HG03064 (cell line): ENCODE results near the gene PSENEN.
A peak's percentile ranks its signal among the peaks of the same experiment; 100 is the strongest.

ENCODE experiments used
- ATAC-seq: cut with Tn5 transposase; IDR thresholded peaks from one replicate; pipeline ENCODE4 v1.9.1; 2021; ENCODE audit warnings: low read depth; ENCODE audit not compliant: unreplicated experiment

The PSENEN gene, protein sequence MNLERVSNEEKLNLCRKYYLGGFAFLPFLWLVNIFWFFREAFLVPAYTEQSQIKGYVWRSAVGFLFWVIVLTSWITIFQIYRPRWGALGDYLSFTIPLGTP

DNA sequence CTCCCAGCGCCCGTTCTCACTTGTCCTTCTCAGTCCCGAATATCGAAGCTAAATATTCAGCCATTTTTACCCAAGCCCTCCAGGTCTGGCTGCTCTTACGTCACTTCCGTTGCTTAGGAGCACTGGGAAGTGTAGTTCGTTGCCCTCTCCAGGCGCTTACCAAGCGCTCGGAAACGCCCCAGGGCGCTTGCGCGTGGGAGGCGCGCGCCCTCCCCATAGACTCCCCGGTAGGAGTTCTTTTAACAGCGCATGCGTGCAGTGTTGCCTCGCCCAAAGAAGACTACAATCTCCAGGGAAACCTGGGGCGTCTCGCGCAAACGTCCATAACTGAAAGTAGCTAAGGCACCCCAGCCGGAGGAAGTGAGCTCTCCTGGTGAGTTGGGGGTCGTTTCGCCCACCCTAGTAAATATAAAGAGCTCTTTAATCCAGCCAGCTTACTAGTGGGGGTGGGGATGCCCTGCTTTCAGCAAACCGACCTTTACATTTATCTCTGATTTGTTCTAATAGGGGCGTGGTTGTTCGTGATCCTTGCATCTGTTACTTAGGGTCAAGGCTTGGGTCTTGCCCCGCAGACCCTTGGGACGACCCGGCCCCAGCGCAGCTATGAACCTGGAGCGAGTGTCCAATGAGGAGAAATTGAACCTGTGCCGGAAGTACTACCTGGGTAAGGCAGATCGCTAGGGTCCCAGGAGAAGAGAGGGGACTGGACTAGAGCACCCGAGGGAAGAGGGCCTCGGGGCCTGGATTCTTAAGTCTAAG is at the start of gene PSENEN, which contains the start of gene U2AF1L4:
Gene PSENEN, plus strand, starts transcription at position 324 of the 759 bp plus-strand sequence. Its CDS starts 280 bp downstream, at position 604.
Gene U2AF1L4, minus strand, starts transcription at position 91 of the 759 bp plus-strand sequence. Its CDS starts 27 bp downstream, at position 64.
- peak; percentile 35 for ATAC-seq

DNA sequence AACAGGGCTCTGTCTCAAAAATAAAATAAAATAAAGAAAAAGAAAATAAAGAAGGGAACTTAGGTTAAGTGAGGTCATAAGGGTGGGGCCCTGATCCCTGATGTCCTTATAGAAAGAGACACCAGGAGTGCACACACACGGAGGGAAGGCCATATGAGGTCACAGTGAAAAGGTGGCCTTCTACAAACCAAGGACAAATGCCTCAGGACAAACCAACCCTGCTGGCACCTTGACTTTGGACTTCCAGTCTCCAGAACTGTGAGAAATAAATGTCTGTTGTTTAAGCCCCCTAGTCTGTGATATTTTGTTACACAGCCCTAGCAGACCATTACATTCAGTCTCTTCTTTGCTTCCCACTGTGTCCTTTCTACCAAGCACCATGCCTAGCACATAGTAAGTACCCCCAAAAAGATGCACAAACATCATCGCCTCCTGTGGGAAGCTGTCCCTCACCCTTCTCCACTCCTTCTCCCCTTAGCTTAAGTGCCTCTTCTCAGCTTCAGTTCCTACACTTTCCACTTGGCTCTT is 49.5 kb upstream of the PSENEN start:
- ATAC-seq, result no peak

DNA sequence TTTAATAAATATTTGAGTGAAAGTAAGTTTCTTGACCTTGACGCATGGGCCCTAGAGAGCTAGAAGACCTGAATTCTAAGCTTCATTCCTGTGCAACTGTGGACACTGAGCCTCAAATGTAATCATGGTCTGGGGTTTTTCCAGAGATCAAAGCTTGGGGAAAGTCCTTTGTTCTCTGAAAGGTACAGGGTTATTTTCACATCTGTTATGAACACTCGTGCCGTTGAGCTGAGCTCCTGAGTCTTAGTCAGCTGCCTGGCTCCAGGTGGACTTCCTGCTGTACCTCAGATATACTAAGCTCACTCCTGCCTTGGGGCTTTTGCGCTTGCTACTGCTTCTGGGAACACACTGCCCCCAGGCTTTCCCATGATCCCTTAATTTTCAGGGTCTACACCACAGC is 48.6 kb upstream of the PSENEN start:
- no peak for ATAC-seq

DNA sequence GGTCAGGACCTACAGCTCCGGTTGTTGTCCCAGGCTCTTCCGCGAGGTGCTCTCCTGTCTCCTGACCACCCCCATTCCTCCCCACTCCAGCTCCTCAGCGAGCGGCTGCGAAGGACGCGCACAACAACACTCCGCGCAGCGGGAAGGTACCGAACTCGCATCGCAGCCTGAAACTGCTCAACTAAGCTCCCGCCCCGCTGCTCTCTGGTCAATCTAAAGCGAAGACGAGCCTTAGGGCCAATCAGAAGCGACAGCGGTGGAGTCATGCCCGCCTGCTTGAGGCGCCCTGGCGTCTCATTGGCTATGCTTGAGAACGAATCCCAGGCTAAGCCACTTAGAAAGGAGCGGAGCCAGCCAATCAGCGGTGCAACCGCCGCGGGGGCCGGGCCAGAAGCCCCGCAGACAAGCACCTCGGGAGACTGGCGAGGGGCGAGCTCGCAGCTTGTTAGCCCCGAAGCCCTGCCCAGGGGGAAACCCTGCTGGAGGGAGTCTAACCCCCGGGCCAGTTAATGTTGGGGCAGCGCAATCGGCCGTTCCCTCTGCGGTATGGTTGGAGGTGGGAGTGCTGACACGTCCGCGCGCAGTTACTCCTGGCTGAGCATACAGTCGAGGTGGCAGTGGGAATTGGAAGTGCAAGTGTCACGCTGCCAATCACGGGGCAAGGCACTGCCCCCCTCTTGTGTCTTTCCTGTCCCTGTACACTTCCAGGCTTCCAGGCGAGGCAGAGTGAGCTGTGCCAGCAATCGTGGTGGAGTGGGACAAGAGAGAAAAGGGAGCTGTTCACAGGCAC is 43.0 kb upstream of the PSENEN start:
- ATAC-seq, result peak; percentile 87

DNA sequence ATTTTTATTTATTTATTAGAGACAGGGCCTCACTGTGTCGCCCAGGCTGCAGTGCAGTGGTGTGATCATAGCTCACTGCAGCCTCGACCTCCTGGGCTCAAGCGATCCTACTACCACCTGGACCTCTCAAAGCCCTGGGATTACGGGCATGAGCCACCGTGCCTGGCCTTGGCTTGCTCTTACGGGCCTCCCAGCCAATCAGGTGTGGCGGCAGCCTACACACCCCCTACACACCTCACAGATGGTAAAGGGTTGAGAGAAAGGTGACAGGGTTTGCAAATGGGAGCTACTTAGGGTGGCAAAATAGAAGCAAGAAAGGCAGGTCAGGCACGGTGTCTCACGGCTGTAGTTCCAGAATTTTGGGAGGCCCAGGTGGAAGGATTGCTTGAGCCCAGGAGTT is 42.1 kb upstream of the PSENEN start:
- ATAC-seq, result no peak

DNA sequence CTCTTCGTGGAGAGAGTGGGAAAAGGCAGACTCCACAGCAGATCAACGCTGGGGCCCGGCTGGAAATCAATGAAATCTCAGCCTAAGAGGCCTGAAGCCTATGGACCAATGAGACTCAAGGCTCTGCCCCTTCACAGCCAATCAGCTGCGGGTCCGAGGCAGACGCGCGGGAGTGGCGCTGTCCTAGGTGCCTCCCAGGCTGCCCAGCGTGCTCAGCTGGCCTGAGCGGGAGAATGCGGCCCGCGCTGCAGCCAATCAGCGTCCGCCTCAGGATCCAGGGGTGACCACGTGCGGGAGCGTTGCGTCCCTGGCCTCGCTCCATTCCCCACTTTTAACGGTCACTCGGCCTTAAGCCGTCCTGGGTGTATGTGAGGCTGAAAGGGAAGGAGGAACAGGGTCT is 41.2 kb upstream of the PSENEN start, which contains the start of gene ZBTB32:
Gene ZBTB32, plus strand, starts transcription at position 341 of the 400 bp plus-strand sequence. CDS start 10,069 bp downstream, outside the sequence.
- ATAC-seq, result no peak

DNA sequence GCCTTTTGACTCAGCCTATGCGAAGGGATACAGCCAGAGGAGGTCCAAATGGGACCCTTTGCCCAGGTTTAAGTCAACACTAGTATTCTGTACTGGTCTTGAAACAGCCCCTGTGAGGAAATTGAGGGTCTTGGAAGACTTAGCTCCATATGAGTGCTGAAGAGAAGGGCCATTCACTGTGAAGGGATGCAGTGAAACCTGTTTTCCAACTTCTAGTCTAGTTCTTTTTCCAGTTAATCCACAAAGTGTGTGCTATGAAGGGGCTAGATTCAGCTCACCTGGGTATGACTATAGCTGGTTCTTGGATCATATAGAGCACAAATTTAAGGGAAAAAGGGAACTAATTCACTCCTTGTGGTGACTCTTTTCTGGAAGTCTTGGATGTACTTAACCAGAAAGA is 37.1 kb upstream of the PSENEN start:
- no peak for ATAC-seq

DNA sequence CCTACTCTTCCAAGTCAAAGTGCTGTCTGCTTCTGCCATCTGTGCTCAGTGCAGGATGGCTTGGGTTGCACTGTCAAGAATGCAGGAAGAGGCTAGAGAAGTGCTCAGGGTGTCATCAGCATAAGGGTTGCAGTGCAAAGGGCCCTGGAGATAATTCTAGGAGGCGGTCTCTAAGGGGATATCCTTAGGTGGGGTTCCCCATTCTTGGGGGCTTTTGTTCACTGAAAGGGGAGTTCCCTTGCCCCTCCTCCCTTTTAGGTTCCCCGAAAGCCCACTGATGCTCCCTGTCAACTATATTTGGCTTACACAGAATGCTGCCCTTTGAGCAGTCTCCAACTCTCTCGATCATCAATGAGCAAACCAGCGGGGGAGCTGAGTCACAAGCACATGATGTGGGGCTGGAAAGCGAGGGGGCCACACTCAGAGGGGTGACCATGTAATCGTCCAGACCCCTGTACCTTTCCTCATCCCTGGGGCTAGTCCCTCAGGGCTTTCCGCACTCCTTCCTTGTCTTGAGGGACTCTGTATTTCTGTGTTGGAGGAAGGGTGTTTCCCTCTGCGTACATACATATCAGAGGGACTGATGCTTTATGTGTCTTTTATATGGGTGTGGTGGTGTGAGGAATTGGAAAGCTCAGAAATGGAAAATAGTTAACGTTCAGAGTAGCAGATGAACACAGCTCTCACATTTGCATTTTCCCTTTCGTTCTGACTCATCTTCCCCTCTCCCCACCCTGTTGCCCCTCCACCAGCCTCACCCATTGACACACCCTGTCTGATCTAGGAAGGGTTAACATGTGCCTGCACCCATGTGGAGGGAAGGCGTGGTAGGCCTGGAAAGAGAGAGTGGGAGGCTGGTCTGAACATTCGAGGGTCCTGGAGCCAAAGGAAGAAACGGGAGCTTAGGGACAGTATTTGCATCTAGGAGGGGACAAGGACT is 34.4 kb upstream of the PSENEN start:
- no peak for ATAC-seq

DNA sequence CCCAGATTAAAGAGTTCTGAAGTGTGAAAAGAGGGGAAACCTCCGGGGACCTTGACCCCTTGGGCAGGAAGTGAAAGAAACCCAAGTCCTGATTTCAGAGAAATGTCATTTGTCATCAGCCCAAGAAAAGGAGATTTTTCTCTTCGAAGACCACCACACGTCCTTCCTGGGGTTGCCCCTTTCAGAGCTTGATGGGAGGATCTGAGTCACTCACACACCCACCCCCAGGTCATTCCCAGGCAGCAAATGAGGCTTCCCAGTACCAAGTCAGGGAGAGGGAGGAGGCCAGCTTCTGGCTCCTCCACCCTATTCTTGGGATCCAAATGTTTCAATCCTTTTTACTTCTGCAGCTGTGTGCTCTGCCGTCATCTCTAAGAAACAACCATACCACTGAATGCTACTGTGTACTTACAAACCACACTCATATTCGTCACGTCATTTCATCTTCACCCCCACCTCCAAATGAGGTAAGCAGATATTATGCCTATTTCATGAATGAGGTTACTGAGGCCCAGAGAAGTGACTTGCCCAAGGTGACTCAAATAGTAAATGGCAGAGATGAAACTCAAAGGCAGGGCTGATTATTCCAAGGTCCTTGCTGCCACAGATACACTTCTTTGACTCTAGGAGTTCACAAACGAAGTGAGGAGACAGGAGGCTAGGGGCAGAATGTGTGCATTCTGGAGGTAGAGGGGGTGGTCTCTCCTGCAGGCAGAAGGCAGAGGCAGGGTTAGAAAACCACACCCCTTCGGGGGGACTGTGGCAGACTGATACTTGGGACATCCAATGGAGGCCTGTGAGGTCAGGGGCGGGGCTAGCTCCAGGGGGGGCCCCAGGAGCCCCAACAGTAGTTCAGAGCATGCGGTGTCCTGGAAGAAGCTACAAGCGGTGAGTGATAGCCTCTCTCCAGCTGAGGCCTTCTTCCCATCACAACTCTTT is 32.6 kb upstream of the PSENEN start:
- ATAC-seq, result no peak

DNA sequence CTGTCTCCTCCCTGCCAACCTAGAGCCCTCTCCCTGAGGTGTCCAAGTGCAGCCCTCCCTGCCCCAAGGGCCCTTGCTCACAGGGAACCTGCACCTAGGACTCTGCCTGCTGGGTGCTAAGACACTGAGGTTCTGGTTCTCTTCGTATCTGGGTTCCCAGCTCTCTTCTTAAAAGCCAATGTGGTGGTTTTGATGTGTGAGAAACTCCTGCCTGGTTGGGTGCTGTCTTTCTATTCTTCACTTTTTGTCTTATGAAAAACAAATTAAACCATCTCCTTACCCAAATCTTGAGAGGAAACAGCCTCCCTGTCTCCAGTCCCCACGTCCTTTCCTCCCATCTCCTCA is 32.0 kb upstream of the PSENEN start:
- no peak for ATAC-seq

DNA sequence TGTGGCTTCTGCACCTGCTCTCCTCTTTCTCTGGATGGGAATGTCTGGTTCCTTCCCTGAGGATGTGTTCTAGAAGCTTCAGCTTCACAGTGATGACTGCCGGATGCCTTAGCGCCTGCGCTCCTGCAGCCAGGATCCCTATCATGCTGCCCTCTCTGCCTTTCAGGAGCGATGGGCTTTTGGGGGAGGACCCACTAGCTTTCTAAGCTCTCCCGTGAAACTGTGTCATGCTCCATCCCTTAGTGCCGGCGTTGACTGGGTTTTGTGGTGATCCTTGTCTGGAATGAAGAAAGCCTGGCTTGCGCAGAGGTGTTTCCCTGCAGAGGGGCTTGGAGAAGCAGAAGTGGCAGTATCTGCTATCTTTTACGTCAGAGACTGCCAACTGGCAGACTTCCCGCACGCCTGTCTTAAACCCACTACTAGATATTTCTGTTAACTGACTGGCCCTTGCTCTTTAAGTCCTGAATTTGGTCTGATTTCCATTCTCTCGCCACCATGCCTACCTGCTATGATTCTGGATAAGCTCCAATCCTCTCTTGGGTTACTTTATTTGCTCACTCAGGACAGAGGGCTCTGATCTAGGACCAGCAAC is 31.5 kb upstream of the PSENEN start:
- no peak for ATAC-seq

DNA sequence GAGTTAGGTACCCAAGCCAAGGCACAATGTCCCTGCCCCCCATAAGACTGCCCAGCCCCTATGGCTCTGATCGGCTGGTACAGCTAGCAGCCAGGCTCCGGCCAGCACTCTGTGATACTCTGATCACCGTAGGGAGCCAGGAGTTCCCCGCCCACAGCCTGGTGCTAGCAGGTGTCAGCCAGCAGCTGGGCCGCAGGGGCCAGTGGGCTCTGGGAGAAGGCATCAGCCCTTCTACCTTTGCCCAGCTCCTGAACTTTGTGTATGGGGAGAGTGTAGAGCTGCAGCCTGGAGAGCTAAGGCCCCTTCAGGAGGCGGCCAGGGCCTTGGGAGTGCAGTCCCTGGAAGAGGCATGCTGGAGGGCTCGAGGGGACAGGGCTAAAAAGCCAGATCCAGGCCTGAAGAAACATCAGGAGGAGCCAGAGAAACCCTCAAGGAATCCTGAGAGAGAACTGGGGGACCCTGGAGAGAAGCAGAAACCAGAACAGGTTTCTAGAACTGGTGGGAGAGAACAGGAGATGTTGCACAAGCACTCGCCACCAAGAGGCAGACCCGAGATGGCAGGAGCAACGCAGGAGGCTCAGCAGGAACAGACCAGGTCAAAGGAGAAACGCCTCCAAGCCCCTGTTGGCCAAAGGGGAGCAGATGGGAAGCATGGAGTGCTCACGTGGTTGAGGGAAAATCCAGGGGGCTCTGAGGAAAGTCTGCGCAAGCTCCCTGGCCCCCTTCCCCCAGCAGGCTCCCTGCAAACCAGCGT is 30.7 kb upstream of the PSENEN start:
- ATAC-seq, result no peak

DNA sequence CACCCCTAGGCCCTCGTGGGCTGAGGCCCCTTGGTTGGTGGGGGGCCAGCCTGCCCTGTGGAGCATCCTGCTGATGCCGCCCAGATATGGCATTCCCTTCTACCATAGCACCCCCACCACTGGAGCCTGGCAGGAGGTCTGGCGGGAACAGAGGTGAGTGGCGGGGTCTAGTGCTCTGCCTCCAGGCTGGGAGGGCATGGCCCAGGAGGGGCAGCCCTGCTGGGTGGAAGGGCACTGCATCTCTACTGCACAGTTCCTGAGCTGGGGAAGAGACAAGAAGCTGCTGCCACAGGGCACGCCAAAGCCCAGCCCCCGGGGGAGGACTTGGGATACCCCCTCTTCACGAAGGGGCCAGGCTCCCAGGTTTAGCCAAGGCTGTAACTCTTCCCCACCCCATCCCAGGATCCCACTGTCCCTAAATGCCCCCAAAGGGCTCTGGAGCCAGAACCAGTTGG is 30.1 kb upstream of the PSENEN start:
- ATAC-seq, result no peak

DNA sequence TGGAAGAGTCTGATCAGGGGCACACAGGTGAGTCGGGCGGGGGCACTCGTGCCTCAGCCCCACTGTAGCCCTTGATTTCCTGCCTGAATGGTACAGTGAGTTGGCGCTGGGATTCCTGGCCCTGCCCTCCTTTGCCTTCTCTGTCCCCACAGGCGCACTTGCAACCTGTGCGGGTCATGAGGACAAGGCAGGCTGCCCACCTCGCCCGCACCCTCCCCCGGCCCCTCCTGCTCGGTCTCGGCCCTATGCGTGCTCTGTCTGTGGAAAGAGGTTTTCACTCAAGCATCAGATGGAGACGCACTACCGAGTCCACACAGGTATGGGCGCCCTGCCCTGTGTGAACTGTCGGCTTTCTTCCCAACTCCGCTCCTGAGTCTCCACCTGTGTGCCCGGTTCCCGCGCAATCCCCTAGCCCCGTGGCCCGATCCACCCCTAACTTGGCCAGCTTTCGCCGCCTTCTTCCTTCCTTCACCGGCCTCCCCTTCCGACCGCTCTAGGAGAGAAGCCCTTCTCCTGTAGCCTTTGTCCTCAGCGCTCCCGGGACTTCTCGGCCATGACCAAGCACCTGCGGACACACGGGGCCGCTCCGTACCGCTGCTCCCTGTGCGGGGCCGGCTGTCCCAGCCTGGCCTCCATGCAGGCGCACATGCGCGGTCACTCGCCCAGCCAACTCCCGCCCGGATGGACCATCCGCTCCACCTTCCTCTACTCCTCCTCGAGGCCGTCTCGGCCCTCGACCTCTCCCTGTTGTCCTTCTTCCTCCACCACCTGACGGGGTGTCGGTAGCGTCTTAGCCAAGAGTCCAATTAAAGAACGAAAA is 29.3 kb upstream of the PSENEN start:
- no peak for ATAC-seq

DNA sequence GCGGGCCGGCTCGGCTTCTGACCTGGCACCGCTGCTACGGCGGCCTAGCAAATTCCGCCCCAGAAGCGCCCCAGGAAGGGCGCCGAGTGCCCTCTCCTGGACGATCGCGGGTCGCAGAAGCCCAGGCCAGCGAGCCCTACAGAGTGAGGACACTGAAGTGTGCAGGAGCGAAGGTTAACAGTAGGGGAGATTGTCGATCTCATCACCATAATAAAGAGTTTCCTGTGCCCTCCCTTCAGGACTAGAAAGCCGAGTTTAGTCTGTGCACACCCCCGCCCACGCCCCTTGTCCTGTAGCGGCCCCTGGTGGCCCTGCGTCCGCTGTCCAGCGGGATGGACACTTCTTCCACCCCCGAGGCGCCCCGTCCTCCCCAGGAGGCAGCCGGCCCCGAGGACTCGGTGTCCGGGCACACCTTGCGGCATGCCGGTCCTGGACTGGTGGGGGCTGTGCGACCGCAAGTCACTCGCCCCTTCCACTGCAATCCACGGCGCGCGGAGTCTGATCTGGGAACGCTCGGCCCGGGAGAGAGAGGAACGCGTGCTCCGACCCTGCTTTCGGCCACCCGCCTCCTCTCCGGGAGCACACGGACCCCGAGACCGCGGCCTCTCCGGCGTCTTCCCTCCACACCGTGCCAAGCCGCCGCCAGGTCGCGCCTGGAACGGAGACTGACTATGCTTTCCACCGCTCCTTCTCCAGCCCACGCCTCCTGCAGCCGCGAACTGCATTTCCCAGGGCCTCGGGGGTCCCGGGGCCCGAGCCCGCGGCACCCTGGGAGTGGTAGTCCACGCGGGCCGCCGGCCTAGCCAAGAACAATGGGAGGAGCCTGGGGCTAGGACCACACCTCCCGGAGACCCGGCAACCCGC is 28.4 kb upstream of the PSENEN start:
- peak; percentile 43 for ATAC-seq

DNA sequence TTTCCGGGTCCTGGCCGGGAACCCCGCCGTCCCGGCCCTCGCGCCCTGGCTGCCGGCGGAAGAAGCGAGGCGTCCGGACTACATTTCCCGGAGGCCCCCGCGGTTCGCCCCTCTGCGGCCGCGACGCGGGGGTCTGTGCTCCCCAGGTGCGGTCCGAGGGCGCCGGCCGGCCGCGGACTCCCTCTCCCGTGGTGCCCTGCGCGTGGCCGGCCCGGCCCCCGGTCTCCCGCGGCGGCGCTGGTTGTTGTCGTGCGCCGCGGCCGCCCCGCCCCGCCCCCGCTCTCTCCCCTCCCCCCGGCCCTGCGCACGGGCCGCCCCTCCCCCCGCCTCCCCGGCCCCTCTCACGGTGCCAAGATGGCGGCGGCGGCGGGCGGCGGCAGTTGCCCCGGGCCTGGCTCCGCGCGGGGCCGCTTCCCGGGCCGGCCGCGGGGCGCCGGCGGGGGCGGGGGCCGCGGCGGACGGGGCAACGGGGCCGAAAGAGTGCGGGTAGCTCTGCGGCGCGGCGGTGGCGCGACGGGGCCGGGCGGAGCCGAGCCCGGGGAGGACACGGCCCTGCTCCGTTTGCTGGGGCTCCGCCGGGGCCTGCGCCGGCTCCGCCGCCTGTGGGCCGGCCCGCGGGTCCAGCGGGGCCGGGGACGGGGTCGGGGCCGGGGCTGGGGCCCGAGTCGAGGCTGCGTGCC is 27.6 kb upstream of the PSENEN start, which contains the start of gene KMT2B:
Gene KMT2B, plus strand, starts transcription at position 339 of the 680 bp plus-strand sequence. Its CDS starts 16 bp downstream, at position 355.
- peak; percentile 41 for ATAC-seq
